Keratinocyte (primary cell): ENCODE data around the gene BET1. TPM values are rescaled to one million over a fixed set of nuclear protein-coding genes. Genes with fewer than 3 reads are reported as not detected.

Source experiments
- DNase-seq: peaks from one replicate; pipeline ENCODE4 v3.0.0-alpha.2; 2011; ENCODE audit warnings: low read depth, missing footprints, low spot score
- FAIRE-seq: peaks from 2 replicates; lab custom pipeline; 2011; peaks lifted over from hg19 to GRCh38; lab: Jason Lieb, UNC
- H2AFZ ChIP-seq: 2 replicates; pipeline ENCODE4 v1.6.0; 2012; ENCODE audit warnings: low read length, control low read depth, inconsistent platforms; ENCODE audit not compliant: control insufficient read depth
- H3K27ac ChIP-seq: 2 replicates; pipeline ENCODE4 v1.5.1; 2011; ENCODE audit warnings: low read length; ENCODE audit not compliant: control insufficient read depth, insufficient read depth
- H3K27me3 ChIP-seq: 3 replicates; pipeline ENCODE4 v1.6.0; 2011; ENCODE audit warnings: low read length; ENCODE audit not compliant: control insufficient read depth, insufficient read depth; ENCODE audit errors: extremely low read depth
- H3K36me3 ChIP-seq, 2 experiments: 2 replicates in 1 of 2; 3 replicates in 1 of 2; pipeline ENCODE4 v1.5.1; 2011; ENCODE audit warnings: low read length in 2 of 2, mild to moderate bottlenecking in 1 of 2; ENCODE audit not compliant: control insufficient read depth in 2 of 2, insufficient read depth in 2 of 2; ENCODE audit errors: extremely low read depth in 1 of 2
- H3K4me1 ChIP-seq: 3 replicates; pipeline ENCODE4 v1.5.1; 2011; ENCODE audit warnings: low read length; ENCODE audit not compliant: control insufficient read depth, insufficient read depth; ENCODE audit errors: extremely low read depth
- H3K4me2 ChIP-seq: 3 replicates; pipeline ENCODE4 v1.6.0; 2011; ENCODE audit warnings: low read depth, low read length; ENCODE audit not compliant: control insufficient read depth, insufficient read depth; ENCODE audit errors: extremely low read depth
- H3K4me3 ChIP-seq, 3 experiments: fragments of 200-600 bp in 1 of 3; sonication (generic) in 1 of 3; 2 replicates in 2 of 3; 3 replicates in 1 of 3; pipeline ENCODE4 v1.5.1; 2011 to 2016; ENCODE audit warnings: low read length in 3 of 3, mild to moderate bottlenecking in 3 of 3, control low read depth in 2 of 3, inconsistent platforms in 1 of 3, low read depth in 1 of 3, mixed read lengths in 1 of 3, mixed run types in 1 of 3, moderate library complexity in 1 of 3; ENCODE audit not compliant: control insufficient read depth in 2 of 3, insufficient read depth in 2 of 3; ENCODE audit errors: extremely low read depth in 1 of 3
- H3K79me2 ChIP-seq: 2 replicates; pipeline ENCODE4 v1.6.0; 2012; ENCODE audit warnings: low read length; ENCODE audit not compliant: control insufficient read depth, insufficient read depth
- H3K9ac ChIP-seq: 3 replicates; pipeline ENCODE4 v1.6.0; 2011; ENCODE audit warnings: low read length; ENCODE audit not compliant: control insufficient read depth, insufficient read depth; ENCODE audit errors: extremely low read depth
- H3K9me1 ChIP-seq: 3 replicates; pipeline ENCODE4 v1.6.0; 2011; ENCODE audit warnings: low read length; ENCODE audit not compliant: control insufficient read depth, insufficient read depth; ENCODE audit errors: extremely low read depth
- H3K9me3 ChIP-seq: 2 replicates; pipeline ENCODE4 v1.5.1; 2012; ENCODE audit warnings: low read depth, low read length; ENCODE audit not compliant: control insufficient read depth
- H4K20me1 ChIP-seq: 3 replicates; pipeline ENCODE4 v1.6.0; 2011; ENCODE audit warnings: low read length; ENCODE audit not compliant: control insufficient read depth, insufficient read depth; ENCODE audit errors: extremely low read depth
- EZH2 ChIP-seq: IDR thresholded peaks from one replicate; pipeline ENCODE4 v1.6.1; 2012; ENCODE audit warnings: inconsistent platforms, mild to moderate bottlenecking, low read length, moderate library complexity
- dilution Hi-C: fragments of 300-500 bp; cut with MboI; formaldehyde crosslinking; loops from one replicate; pipeline ENCODE4 v1.7.0; 2020; ENCODE audit warnings: low sequenced_read_pairs; ENCODE audit not compliant: extremely low pct_ligation_motif_present
- polyA plus RNA-seq, 5 experiments: library from polyadenylated mRNA; depleted of rRNA in 3 of 5; stranded (reverse) in 3 of 5; stranded (forward) in 1 of 5; unstranded in 1 of 5; fragments of >200 nt; gene quantifications; 1 replicate in 1 of 5; 2 replicates in 3 of 5; 3 replicates in 1 of 5; pipeline versions ENCODE4 v1.2.1 to v1.2.3, GENCODE V29; 2011 to 2012; ENCODE audit warnings: missing spikeins in 2 of 5, low read depth in 1 of 5, low replicate concordance in 1 of 5
- TF ChIP-seq, protein P1 (sequence below), 3 experiments: IDR thresholded peaks in 1 of 3; conservative IDR thresholded peaks in 1 of 3; optimal IDR thresholded peaks in 1 of 3; 2 replicates in 2 of 3; 3 replicates in 1 of 3; pipeline versions ENCODE3 to v1.5.1; 2011; ENCODE audit warnings: low read length in 3 of 3, mild to moderate bottlenecking in 3 of 3, moderate library complexity in 2 of 3, control low read depth in 1 of 3, inconsistent platforms in 1 of 3; ENCODE audit not compliant: insufficient read depth in 2 of 3; ENCODE audit errors: extremely low read depth in 1 of 3

BET1 gene
- polyA plus RNA-seq, 1 donor (not counting 4 experiments of a cell fraction or from before 2014, with no cell fraction given): 38.1 TPM

GRCh38 chr7:94015538-94015937 is 11.4 kb upstream of the BET1 start:
- Histone ChIP-seq H3K36me3 (no peaks in the 10 kb centered on the region), H3K4me3 (no peak overlapping the region), H3K27me3 (no peaks in the 10 kb centered on the region), H3K9me3 (no peaks in the 10 kb centered on the region), H4K20me1 (no peaks in the 10 kb centered on the region), H3K4me2 (no peak overlapping the region), H3K79me2 (no peaks in the 10 kb centered on the region), H3K9me1 (no peaks in the 10 kb centered on the region), H3K9ac (no peak overlapping the region), H2AFZ (no peak overlapping the region), H3K27ac (no peak overlapping the region), H3K4me1 (no peaks in the 10 kb centered on the region)
- TF ChIP-seq EZH2: no peak
- TF ChIP-seq, protein P1, sequence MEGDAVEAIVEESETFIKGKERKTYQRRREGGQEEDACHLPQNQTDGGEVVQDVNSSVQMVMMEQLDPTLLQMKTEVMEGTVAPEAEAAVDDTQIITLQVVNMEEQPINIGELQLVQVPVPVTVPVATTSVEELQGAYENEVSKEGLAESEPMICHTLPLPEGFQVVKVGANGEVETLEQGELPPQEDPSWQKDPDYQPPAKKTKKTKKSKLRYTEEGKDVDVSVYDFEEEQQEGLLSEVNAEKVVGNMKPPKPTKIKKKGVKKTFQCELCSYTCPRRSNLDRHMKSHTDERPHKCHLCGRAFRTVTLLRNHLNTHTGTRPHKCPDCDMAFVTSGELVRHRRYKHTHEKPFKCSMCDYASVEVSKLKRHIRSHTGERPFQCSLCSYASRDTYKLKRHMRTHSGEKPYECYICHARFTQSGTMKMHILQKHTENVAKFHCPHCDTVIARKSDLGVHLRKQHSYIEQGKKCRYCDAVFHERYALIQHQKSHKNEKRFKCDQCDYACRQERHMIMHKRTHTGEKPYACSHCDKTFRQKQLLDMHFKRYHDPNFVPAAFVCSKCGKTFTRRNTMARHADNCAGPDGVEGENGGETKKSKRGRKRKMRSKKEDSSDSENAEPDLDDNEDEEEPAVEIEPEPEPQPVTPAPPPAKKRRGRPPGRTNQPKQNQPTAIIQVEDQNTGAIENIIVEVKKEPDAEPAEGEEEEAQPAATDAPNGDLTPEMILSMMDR (optimal IDR thresholded peaks at IDR 0.05 in 1 of 3, IDR thresholded peaks at IDR 0.05 in 1 of 3, conservative IDR thresholded peaks at IDR 0.05 in 1 of 3; ENCODE audit: extremely low read depth in 1 of 3, insufficient read depth in 2 of 3, low read length in 3 of 3): no peak
- dilution Hi-C loops: no loop called here
- DNase-seq: no peak
- no peak for FAIRE-seq

DNA sequence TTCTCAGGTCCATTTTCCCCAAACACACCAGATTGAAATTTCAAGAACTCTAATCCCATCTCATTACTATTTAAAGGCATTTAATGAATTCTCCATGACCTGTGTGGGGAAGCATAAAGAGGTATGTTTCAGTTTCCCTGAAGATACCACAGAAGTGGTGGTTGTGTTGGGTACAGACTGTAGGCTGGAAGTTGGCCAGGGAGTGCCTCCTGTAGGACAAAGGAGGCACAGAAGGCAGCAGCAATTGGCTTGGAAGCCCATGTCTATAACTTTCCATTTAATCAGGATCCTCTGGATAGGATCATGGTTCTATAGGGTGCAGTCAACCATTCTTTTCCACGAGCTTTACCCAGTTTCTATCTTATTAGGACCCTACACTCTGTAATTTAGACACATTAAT is 8.6 kb upstream of the BET1 start:
- no peaks in the 10 kb centered on the region for H3K4me1 ChIP-seq
- DNase-seq: no peak
- no peak overlapping the region for H3K9ac ChIP-seq
- no peaks in the 10 kb centered on the region for H3K79me2 ChIP-seq
- no peaks in the 10 kb centered on the region for H3K9me1 ChIP-seq
- no peaks in the 10 kb centered on the region for H3K9me3 ChIP-seq
- no peak overlapping the region for H3K4me2 ChIP-seq
- no peaks in the 10 kb centered on the region for H4K20me1 ChIP-seq
- H3K36me3 ChIP-seq: no peaks in the 10 kb centered on the region
- FAIRE-seq: no peak
- no peak overlapping the region for H3K4me3 ChIP-seq
- TF ChIP-seq, protein P1 (optimal IDR thresholded peaks at IDR 0.05 in 1 of 3, IDR thresholded peaks at IDR 0.05 in 1 of 3, conservative IDR thresholded peaks at IDR 0.05 in 1 of 3; ENCODE audit: extremely low read depth in 1 of 3, insufficient read depth in 2 of 3, low read length in 3 of 3): peak in 2 of 3 experiments; percentile 25 to 27
- TF ChIP-seq EZH2: no peak
- no peak overlapping the region for H3K27ac ChIP-seq
- dilution Hi-C loops: no loop called here
- no peaks in the 10 kb centered on the region for H3K27me3 ChIP-seq
- H2AFZ ChIP-seq: no peak overlapping the region
